ENCODE measurements around the gene ST8SIA6.
"Not testable (repeated sequence)": the region's sequence is repeated elsewhere in the genome, so short reads cannot be mapped to it uniquely, and the experiment has no call there.

ST8SIA6 gene

DNA sequence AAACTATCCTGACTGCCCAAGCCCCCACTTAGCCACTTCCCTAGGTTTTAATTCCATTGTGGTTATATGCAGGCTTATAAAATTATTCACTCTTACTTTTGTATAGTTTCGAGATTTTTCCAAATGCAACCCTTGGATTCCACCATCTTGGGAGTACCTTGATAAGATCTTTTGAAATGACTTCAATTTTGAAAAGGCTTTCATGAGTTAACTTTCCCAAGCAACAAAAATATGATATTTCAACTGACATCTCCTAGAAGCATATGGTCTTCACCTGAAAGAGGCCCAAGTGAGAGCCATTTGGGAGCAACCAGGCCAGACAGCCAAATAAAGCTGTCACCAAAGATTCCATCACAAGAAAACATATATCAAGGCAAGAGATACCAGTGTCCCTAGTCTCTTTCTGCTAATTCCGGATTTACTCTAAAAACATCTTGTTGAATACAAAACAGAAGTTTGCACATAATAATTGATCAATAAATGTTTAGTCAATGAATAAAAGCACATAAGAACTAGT, 1.7 kb upstream of the ST8SIA6 start:
- no peak for DNase-seq (ENCODE audit: low read depth)

DNA sequence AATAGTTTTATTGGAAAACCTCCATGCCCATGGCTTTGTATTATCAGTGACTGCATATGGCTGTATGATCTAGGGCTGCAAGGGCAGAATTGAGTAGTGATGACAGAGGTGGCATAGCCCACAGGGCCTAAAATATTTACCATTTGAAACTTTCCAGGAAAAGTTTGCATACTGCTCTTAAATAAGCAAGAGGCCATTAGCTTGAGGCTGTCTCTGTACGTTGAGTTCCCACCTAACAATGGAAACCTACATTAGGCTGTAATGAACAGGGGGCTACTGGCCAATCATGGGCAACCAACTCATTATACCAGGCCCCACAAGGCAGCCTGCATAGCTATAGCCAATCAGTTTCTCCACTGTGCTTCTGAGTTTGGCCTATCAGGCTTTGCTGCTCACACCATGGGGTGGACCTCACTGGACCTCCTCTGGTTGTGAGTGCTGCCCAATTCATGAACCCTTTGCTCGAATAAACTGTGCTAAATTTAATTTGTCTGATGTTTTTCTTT, 673 bp upstream of the ST8SIA6 start:
- DNase-seq (ENCODE audit: low read depth) = no peak

DNA sequence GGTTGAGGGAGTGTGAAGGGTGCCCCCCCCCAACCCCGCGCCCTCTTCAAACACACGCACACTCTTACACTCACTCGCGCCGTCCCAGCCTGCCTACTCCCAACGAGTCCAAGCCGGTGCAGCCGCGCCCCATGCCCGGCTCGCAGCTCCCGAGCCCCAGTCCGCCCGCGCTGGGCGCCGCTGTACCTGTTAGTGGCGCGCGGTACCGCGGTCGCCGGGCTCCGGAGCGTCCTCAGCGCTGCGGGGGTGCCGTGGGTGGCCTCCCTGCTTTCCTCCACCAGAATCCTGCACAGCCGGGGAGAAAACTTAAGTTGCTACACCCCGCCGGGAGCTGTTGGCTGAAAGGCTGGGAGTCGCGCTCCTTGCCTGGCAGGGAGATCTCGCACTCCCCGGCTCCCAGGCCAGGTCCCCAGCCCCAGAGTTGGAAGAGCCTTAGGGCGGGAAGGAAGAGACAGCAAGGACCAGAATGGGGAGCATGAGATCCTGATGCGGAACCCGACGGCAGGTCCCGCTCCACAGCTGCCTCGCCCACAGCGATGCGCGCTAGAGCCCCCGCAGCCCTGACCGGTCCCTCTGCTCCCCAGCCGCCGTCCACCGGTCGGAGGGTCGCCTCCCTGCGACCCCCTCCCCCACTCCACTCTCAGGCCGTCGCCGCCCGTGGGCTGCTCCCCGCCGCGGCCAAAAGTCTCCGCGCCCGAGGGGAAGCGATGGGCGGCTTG, 863 bp downstream of the ST8SIA6 start:
- DNase-seq (ENCODE audit: low read depth) = peak; percentile 19

DNA sequence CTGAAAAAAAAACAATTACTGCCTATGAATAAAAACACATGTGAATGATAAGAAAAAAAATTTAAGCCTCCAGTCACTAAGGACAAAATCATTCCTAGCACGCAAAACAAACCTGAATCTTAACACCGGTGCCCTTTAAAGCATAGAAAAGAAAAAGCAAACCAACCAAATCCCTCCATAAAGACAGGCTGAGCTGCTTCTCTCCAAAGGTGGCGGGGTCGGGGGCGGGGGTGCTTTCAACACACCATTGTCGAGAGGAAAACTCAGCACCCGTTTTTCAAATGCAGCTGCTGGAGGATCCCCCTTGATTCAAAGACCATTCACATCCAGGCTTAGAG, 1.4 kb downstream of the ST8SIA6 start:
- DNase-seq (ENCODE audit: low read depth) = no peak

DNA sequence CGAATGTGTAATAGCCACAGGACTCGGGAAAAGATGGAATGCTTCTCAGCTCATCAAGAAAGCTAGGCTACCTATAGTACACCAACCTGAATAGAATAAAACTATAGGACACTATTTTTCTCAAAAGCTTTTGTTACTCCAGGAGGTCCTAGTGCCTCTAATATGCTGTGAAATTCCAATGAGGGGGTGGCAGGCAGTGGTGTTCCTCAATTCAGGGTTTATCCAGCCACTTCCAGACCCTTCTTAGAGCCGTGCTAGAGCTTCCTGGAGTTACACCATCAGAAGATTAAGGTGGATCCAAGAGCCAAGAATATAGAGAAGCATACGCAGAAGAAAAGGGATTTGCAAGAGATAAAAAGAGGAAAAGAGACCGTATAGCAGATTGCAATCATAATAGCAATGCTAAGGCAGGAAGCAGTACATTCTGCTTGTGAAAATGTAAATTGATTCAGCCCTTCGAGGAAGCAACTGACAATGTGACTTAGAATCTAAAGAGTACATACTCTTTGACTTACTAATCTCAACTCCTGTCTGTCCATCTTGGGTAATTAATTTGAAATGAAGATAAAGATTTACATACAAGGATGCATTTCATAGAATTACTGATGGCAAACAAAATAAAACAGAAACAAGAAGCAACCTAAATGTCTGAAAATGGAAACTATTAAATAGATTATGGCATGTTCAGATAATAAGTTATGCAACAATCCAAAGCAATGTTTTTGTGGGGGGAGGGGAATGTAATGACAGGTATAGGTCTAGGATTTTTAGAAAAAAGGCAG, 2.1 kb downstream of the ST8SIA6 start:
- no peak for DNase-seq (ENCODE audit: low read depth)

DNA sequence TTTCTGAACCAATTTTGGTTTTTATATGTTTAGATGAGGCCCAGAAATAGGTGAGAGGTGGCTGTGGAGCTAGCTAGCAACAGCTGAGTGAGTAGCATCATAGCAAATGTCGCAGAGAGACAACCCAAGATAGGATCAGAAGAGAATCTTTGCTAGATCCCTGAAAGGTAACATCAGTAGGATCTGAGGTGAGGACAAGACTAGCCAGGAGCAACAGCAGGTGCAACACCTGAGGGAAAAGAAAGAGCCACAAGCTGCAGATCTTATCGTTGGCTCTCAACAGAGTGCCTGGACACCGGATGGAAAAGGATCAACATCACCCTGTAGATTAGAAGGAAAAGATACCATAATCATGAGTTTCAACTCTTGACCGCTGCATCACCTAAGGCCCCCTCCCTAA, 4.4 kb downstream of the ST8SIA6 start:
- no peak for DNase-seq (ENCODE audit: low read depth)

DNA sequence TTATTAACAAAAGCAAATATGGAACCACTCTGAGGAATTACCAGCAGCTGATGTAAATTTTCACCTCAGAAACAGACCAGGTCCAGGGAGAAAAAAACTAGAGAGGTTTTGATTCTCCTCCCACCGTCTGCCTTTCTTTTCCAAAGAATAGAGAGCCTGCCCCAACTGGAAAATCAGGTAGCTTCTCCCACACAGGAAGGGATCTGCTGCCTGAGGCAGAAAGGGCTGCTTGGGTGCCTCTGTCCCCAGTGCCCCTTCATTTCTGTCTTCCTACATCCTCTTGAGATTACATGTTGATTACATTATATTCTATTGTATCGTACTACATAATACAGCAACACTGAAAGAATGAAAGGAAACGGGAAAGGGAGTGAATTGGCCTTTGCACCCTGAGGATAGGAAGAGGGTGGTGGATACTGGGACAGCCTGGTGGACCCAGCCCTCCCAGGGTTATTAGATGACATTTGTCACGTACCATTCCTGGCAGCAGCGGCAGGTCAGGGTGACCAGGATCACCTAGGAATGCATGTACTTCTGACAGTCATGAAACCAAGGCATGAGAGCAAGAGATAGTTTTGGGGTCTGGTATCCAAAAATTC, 8.9 kb downstream of the ST8SIA6 start:
- no peak for DNase-seq (ENCODE audit: low read depth)

DNA sequence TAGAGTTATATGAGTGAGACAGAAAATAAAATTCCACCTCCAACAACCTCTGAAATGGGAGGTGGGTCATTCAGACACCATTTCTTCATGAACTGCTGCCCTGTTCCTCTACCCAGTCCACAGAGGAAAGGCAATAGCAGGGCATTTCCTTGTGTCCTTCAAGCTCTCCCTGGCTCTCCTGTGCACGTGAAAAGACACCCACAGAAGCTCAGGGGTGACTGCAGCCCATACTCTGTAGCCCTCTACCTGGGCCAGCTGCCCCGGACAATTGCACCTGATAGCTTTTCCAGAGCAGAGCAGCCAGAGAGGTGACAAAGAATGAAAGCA, 10.0 kb downstream of the ST8SIA6 start:
- DNase-seq (ENCODE audit: low read depth) = no peak

DNA sequence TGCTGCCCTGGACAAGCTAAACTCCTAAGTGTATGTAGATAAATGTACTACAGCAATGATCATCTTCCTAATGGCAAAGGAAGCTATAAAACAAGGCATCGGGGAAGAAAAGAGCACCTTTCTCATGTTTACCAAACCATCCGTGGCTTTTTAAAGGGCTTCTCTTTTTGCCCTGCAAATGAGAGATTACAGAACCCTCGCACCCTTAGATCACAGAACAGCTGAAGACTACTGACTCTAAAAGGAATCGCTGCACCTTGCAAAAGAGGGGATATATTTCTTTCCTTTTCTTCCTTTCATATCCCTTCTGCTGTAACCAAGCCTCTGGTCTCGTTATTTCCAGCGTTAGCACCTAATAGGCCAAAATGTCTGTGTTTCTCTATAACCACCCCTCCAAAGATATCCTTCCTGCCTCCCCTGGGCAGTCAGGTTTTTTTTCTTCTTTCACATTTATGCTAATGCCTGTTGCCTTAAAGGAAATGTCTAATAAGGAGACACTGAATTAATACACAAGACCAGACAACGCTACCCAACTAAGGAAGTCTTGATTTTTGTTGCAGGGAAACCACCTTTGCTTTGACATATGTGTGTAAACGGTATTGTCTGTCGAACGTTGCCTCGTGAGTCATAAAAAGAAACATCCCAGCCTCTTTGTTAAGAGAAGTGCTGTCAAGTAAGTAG, 10.5 kb downstream of the ST8SIA6 start:
- no peak for DNase-seq (ENCODE audit: low read depth)

DNA sequence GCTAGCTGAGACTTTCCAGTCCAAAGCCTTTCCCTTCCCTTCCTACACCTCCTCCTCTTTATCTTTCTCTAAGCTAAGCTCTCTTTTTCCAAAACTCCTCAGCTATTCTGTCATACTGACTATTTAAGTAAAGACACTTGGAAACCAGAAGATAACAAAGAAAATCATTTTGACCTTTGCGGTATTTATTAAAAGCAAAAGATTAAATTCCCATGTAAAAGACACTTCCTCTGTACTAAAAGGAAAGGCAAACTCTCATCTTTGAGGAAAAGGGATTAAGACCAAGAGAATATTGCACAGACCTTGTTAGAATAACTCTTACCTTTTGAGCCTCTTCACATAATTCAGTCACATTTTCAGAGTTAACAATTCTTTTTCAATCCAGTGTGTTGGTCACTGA, 15.8 kb downstream of the ST8SIA6 start:
- DNase-seq (ENCODE audit: low read depth) = no peak

DNA sequence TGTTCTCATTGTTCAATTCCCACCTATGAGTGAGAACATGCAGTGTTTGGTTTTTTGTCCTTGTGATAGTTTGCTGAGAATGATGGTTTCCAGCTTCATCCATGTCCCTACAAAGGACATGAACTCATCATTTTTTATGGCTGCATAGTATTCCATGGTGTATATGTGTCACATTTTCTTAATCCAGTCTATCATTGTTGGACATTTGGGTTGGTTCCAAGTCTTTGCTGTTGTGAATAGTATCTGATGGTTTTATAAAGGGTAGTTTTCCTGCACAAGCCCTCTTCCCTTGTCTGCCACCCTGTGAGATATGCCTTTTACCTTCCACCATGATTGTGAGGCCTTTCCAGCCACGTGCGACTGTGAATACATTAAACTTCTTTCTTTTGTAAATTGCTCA, 17.8 kb downstream of the ST8SIA6 start:
- not testable (repeated sequence) for DNase-seq (ENCODE audit: low read depth)

DNA sequence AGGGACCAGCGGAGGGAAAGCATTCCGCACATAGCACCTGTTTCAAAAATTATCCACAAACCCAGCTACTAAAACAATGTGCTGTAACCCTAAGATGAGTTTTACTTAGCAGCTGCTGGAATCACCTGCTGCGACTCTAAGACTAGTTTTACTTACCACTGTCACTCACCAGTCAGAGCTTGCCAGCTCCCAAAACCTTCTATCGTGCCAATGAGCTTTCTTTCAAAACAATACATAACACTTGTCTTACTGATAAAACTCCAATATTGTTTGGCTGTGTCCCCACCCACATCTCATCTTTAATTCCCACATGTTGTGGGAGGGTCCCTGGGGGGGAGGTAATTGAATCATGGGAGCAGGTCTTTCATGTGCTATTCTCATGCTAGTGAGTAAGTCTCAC, 18.4 kb downstream of the ST8SIA6 start:
- no peak for DNase-seq (ENCODE audit: low read depth)

DNA sequence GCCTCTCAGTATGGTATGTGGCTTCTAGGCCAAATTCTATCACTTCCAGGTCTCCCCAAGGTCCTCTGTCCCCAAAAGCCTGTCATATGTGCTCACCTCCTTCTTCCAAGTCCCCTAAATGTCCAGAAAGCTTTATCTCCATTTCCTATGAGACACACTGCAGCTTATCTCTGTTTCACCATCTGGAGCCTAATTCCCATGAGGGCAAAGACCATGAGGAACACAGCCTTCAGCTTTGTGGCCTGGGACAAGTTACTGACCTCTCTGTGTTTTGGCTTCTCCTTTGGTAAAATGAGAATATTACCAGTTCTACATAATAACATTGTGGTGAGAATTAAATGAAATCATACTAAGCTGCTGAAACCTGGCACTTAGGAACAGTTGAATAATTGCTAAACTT, 19.2 kb downstream of the ST8SIA6 start:
- DNase-seq (ENCODE audit: low read depth) = no peak

DNA sequence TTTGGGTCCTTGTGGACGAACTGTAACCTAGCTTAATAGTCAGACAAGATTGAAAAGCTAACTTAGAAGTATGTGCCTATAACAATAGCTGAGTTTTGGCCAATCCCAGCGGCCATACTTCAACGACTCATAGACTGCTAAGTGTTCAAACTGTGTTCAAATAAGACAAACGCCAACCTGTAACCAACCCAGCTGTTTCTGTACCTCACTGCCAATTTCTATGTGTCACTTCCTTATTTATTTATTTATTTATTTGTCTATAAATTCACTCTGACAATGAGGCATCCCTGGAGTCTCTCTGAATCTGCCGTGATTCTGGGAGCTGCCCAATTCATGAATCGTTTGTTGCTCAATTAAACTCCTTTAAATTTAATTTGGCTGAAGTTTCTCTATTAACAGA, 21.7 kb downstream of the ST8SIA6 start:
- DNase-seq (ENCODE audit: low read depth) = no peak

DNA sequence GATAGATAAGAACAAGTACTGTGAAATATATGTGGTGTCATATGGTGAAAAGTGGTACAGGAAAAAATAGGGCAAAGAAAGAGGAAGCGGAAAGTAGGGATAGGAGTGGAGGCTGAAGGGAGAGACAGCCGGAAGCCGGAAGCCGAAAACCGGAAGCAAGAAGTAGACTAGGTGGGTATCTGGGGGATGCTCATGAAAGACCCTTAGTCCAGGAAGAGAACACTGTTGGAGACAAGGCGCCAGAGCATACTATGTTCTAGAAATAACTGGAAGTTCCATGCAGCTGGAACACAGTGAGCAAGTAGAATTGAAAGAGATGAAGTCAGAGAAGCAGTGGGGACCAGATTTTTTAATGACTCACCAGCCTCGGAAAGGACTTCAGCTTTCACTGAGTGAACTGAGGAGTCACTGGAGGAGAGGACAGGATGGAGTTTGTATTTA, 22.5 kb downstream of the ST8SIA6 start:
- DNase-seq (ENCODE audit: low read depth) = no peak

DNA sequence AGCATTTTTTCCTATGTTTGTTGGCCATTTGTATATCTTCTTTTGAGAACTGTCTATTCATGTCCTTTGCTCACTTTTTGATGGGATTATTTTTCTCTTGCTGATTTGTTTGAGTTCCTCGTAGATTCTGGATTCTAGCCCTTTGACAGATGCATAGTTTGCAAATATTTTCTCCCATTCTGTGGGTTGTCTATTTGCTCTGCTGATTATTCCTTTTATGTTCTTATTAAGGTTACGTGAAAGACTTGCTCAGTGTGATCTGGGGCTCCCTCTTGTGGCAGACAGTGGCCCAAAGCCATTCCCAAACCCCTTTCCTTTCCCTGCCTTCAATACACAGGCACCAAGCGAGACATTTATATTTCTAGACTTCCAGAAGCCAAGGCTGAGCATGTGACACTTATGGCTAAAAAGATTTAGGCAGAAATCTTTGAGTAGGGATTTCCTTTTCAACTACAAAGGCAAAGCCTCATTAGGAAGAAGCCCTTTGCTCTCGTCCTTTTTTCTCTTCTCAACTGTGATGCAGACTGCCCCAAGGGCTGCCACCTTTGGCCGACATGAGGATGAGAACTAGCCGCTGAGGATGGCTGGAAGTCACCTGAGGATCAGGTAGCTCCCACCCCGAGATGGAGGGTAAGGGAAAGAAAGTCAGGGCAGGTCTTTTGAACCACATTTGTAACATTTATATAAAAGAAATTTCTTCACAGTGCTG, 23.6 kb downstream of the ST8SIA6 start:
- peak; percentile 63 for DNase-seq (ENCODE audit: low read depth)

DNA sequence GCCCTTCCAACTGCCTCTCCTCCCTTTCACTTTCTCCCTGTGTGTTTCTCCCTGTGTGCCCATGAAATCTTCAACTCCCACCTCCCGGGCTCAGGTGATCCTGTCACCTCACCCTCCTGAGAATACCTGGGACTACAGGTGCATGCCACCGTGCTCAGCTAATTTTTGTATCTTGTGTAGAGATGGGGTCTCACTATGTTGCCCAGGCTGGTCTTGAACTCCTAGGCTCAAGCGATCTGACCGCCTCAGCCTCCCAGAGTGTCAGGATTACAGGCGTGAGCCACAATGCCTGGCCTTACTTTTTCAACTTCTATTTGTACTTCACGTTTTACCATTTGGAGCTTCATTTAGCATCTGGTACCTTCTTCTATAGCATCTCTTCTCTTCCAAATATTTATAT, 24.9 kb downstream of the ST8SIA6 start:
- no peak for DNase-seq (ENCODE audit: low read depth)

DNA sequence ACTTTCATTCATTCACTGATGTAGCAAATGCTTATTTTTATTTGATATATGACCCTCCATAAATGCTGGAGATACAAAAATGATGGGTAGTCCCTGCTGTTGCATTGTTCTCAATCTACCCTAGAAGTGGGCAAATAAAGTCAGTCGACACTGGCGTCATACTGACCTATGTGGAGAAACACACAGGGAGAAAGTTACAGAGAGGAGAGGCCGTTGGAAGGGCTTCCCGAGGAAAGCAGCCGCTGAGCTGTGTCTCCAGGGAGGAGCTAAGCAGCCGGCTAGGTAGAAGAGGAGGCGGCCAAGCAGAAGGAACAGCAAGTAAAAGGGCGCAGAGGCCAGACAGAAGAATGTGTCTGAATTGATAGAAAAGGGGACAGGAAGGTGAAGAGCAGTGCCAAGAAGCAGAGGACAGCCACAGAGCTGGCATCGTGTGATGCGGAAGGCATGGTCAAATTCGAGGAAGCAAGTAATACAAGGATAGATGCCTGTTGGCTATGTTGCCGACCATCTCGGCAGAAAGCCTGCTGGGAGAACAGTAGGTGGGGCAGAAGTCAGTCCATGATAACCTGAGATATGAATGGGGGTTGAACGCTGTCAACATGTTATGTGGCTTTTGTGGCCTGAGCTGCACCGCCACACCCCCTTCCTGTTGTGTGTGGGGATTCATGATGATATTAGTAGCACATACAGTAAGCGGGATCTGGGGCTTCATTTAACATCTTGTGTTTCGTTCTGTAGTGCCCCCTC, 25.9 kb downstream of the ST8SIA6 start:
- DNase-seq (ENCODE audit: low read depth) = peak; percentile 49

DNA sequence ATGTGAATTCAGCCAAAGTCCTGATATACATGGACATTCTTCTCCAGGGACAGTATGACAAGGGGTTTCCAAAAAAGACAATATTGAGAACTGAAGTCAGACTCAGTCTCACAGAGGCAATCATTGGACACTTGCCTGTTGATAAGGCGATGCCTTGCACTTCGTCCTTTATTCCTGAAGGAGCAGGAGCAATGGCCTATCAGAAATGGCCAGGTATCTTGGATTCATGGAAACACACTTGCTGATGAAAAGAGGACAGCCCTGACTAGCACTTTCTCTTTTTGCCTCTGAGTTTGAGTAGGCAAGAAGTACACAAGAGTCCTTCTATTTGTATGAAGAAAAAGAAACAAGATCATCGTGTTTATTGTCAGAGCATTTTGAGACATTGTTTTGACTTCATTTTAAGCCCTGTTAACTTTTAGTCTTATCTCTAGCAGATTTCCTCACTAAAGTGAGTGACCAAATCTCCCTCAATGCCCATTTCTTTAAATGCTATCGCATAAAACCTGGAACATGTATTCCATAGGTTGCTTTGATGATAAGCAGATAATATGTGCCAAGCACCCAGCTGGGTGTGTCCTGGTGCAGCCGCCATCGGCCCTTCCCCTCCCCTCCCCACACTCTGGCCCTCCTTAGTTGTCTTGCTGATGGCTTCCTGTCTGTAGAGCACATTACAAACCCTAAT, 26.6 kb downstream of the ST8SIA6 start:
- DNase-seq (ENCODE audit: low read depth) = no peak

DNA sequence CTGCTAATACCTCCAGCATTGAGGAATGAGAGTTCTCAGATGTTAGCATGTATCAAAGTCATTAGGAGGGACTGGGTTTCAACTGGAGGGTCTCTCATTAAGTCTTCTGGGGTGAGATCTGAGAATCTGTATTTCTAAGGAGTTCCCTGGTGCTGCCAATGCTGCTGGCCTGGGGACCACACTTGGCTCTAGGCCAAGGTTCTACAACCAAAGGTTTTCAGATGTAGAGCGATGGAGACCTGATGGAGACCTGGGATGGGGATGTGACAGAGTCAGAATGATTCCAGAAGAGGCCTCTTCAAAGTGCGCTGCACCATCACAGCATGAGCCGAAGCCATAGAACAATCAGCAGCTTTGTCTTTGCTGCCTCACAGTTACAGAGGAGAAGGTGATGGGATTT, 27.2 kb downstream of the ST8SIA6 start:
- no peak for DNase-seq (ENCODE audit: low read depth)
